ENCODE data around the gene RHOV. TPM values are rescaled to one million over a fixed set of nuclear protein-coding genes. Genes with fewer than 3 reads are reported as not detected.

Gene RHOV
- polyA plus RNA-seq, 1 donor from 2014 or later = 2.8 TPM

DNA sequence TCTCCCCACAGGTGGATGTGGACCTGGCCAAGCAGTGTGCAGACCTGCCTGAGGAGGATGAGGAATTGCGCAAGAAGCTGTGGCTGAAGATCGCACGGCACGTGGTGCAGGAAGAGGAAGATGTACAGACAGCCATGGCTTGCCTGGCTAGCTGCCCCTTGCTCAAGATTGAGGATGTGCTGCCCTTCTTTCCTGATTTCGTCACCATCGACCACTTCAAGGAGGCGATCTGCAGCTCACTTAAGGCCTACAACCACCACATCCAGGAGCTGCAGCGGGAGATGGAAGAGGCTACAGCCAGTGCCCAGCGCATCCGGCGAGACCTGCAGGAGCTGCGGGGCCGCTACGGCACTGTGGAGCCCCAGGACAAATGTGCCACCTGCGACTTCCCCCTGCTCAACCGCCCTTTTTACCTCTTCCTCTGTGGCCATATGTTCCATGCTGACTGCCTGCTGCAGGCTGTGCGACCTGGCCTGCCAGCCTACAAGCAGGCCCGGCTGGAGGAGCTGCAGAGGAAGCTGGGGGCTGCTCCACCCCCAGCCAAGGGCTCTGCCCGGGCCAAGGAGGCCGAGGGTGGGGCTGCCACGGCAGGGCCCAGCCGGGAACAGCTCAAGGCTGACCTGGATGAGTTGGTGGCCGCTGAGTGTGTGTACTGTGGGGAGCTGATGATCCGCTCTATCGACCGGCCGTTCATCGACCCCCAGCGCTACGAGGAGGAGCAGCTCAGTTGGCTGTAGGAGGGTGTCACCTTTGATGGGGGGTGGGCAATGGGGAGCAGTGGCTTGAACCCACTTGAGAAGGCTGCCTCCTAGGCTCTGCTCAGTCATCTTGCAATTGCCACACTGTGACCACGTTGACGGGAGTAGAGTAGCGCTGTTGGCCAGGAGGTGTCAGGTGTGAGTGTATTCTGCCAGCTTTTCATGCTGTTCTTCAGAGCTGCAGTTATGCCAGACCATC lies 28.8 kb upstream of the RHOV start:
- Histone ChIP-seq H3K4me3 (ENCODE audit: low read length) (no peak overlapping the region), H3K36me3 (ENCODE audit: insufficient read depth, low read length) (no peaks in the 10 kb centered on the region), H3K4me2 (ENCODE audit: low read length) (no peak overlapping the region), H3K27ac (ENCODE audit: low read length) (no peak overlapping the region), H3K9me3 (ENCODE audit: low read length) (no peaks in the 10 kb centered on the region), H3K9ac (ENCODE audit: low read length) (no peak overlapping the region), H3K27me3 (ENCODE audit: insufficient read depth, low read depth, low read length) (no peaks in the 10 kb centered on the region), H3K79me2 (replicated peaks; ENCODE audit: insufficient read depth, low read length) (no peaks in the 10 kb centered on the region), H3F3A (ENCODE audit: insufficient read depth, low read length, poor library complexity, severe bottlenecking) (peaks cover 4% of the 10 kb centered on the region), H2AFZ (ENCODE audit: low read depth, low read length) (no peak overlapping the region), H4K20me1 (ENCODE audit: insufficient read depth) (peaks cover 8% of the 10 kb centered on the region), H3K9me2 (ENCODE audit: insufficient read depth, low read length) (no peaks in the 10 kb centered on the region)
- TF ChIP-seq, protein P1, sequence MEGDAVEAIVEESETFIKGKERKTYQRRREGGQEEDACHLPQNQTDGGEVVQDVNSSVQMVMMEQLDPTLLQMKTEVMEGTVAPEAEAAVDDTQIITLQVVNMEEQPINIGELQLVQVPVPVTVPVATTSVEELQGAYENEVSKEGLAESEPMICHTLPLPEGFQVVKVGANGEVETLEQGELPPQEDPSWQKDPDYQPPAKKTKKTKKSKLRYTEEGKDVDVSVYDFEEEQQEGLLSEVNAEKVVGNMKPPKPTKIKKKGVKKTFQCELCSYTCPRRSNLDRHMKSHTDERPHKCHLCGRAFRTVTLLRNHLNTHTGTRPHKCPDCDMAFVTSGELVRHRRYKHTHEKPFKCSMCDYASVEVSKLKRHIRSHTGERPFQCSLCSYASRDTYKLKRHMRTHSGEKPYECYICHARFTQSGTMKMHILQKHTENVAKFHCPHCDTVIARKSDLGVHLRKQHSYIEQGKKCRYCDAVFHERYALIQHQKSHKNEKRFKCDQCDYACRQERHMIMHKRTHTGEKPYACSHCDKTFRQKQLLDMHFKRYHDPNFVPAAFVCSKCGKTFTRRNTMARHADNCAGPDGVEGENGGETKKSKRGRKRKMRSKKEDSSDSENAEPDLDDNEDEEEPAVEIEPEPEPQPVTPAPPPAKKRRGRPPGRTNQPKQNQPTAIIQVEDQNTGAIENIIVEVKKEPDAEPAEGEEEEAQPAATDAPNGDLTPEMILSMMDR (IDR thresholded peaks at IDR 0.05; ENCODE audit: poor library complexity, severe bottlenecking) = no peak
- no peak for TF ChIP-seq EP300 (conservative IDR thresholded peaks at IDR 0.05; ENCODE audit: poor library complexity, severe bottlenecking)
- TF ChIP-seq MXI1 (conservative IDR thresholded peaks at IDR 0.05; ENCODE audit: poor library complexity, severe bottlenecking) = no peak
- TF ChIP-seq TAF1 (IDR thresholded peaks at IDR 0.05; ENCODE audit: low read depth) = no peak
- TF ChIP-seq REST (IDR thresholded peaks at IDR 0.05; ENCODE audit: borderline replicate concordance) = no peak
- no peak for TF ChIP-seq SMC3 (conservative IDR thresholded peaks at IDR 0.05; ENCODE audit: poor library complexity)
- no peak for TF ChIP-seq RAD21 (conservative IDR thresholded peaks at IDR 0.05)
- no peak for TF ChIP-seq POLR2AphosphoS5 (IDR thresholded peaks at IDR 0.05)
- TF ChIP-seq EZH2 (IDR thresholded peaks at IDR 0.05; ENCODE audit: borderline replicate concordance, insufficient read depth, low read length, poor library complexity, severe bottlenecking) = no peak

- no peak overlapping the region for H2AFZ ChIP-seq (ENCODE audit: low read depth, low read length)
- H3K79me2 ChIP-seq (replicated peaks; ENCODE audit: insufficient read depth, low read length) = peaks cover 1% of the 10 kb centered on the region
- H3K9ac ChIP-seq (ENCODE audit: low read length) = no peak overlapping the region
- TF ChIP-seq, protein P1 (IDR thresholded peaks at IDR 0.05; ENCODE audit: poor library complexity, severe bottlenecking) = no peak
- TF ChIP-seq EZH2 (IDR thresholded peaks at IDR 0.05; ENCODE audit: borderline replicate concordance, insufficient read depth, low read length, poor library complexity, severe bottlenecking) (no peak), EP300 (conservative IDR thresholded peaks at IDR 0.05; ENCODE audit: poor library complexity, severe bottlenecking) (no peak), POLR2AphosphoS5 (IDR thresholded peaks at IDR 0.05) (no peak), REST (IDR thresholded peaks at IDR 0.05; ENCODE audit: borderline replicate concordance) (no peak), TAF1 (IDR thresholded peaks at IDR 0.05; ENCODE audit: low read depth) (no peak), MXI1 (conservative IDR thresholded peaks at IDR 0.05; ENCODE audit: poor library complexity, severe bottlenecking) (no peak), SMC3 (conservative IDR thresholded peaks at IDR 0.05; ENCODE audit: poor library complexity) (no peak), RAD21 (conservative IDR thresholded peaks at IDR 0.05) (no peak)
- no peak overlapping the region for H3K27ac ChIP-seq (ENCODE audit: low read length)
- H3K4me3 ChIP-seq (ENCODE audit: low read length) = no peak overlapping the region
- H3F3A ChIP-seq (ENCODE audit: insufficient read depth, low read length, poor library complexity, severe bottlenecking) = peaks cover 4% of the 10 kb centered on the region
- H3K27me3 ChIP-seq (ENCODE audit: insufficient read depth, low read depth, low read length) = no peaks in the 10 kb centered on the region
- H4K20me1 ChIP-seq (ENCODE audit: insufficient read depth) = peaks cover 8% of the 10 kb centered on the region
- no peaks in the 10 kb centered on the region for H3K9me3 ChIP-seq (ENCODE audit: low read length)
- H3K36me3 ChIP-seq (ENCODE audit: insufficient read depth, low read length) = no peaks in the 10 kb centered on the region
- H3K4me2 ChIP-seq (ENCODE audit: low read length) = no peak overlapping the region
- no peaks in the 10 kb centered on the region for H3K9me2 ChIP-seq (ENCODE audit: insufficient read depth, low read length)
Measured at GRCh38 chr15:40901053-40901443, 27.0 kb upstream of the RHOV start.
